ENCODE data around the gene SLC44A3.
A peak's percentile ranks its signal among the peaks of the same experiment; 100 is the strongest.

The SLC44A3 gene

GRCh38 chr1:94922761-94923331 is 102.7 kb downstream of the SLC44A3 start:
- Histone ChIP-seq H3K79me2 (ENCODE audit: insufficient read depth, low read depth) (0 out of 2 replicates have a peak, but pooled peaks cover 4% of the 10 kb centered on the region), H3K27ac (no peak overlapping the region), H3K27me3 (ENCODE audit: insufficient read depth, low read depth) (no peaks in the 10 kb centered on the region), H3K4me2 (no peak overlapping the region), H3K4me3 (IDR thresholded peaks at IDR 0.05; ENCODE audit: insufficient read depth, low read depth, low read length) (no peak overlapping the region), H2AFZ (ENCODE audit: low read depth) (no peak overlapping the region), H4K20me1 (ENCODE audit: insufficient read depth) (no peaks in the 10 kb centered on the region), H3K9ac (no peak overlapping the region), H3K36me3 (ENCODE audit: insufficient read depth) (no peaks in the 10 kb centered on the region), H3K4me1 (ENCODE audit: low read depth, poor library complexity, severe bottlenecking) (no peaks in the 10 kb centered on the region)
- no peak for TF ChIP-seq CTCF (conservative IDR thresholded peaks at IDR 0.05; ENCODE audit: low read depth, low read length)

DNA sequence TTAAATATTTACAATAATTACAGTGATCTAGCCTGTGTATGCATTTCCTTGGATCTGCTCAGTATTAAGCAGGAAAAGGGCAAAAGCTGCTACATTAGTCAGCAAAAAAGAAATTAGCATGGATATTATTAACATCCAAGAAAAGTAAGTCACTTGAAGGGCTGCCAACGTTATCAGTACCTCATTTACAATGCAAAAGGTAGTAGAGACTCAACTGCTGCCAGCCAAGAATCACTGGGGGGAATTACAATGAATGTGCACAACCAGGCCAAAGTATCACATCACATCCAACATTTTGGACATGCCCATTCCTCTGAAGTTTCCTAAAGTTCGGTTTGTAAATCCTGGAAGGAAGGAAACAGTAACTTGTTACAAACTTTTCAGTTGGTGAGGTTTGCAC is 104.8 kb downstream of the SLC44A3 start:
- Histone ChIP-seq H3K36me3 (ENCODE audit: insufficient read depth) (no peaks in the 10 kb centered on the region), H3K27me3 (ENCODE audit: insufficient read depth, low read depth) (no peaks in the 10 kb centered on the region), H2AFZ (ENCODE audit: low read depth) (no peak overlapping the region), H3K27ac (no peak overlapping the region), H3K79me2 (ENCODE audit: insufficient read depth, low read depth) (0 out of 2 replicates have a peak, but pooled peaks cover 4% of the 10 kb centered on the region), H3K4me1 (ENCODE audit: low read depth, poor library complexity, severe bottlenecking) (no peaks in the 10 kb centered on the region), H4K20me1 (ENCODE audit: insufficient read depth) (no peaks in the 10 kb centered on the region), H3K4me2 (peak overlapping the region; percentile 66; the same call in 1 of the 2 replicates), H3K9ac (no peak overlapping the region), H3K4me3 (IDR thresholded peaks at IDR 0.05; ENCODE audit: insufficient read depth, low read depth, low read length) (no peak overlapping the region)
- TF ChIP-seq CTCF (conservative IDR thresholded peaks at IDR 0.05; ENCODE audit: low read depth, low read length), result no peak

DNA sequence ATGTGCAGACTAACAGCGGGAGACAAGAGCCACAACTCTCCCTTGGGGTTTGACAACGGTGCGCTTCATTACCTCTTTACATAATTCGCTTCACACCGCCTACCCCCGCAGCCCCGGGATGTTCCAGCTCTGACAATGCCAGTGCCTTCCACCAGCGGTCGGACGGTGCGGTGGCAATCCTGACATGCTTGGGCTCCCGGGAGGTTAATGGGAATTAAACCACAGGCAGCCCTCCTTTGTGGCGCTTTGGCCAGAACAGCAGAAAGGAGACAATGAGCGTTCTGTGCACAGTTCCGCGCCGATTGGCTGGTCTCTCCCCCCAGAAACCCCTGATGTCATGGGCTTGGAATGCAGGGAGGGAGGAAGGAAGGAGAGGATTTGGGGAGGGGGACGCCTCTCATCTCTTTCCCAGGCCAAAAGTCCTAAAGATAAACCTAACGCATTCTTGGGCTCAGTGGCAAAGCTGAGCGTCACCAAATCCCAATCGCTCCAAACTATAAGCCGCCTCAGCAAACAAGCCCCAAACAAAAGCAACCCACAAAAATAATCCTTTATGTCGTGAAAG is 105.5 kb downstream of the SLC44A3 start:
- Histone ChIP-seq H3K79me2 (ENCODE audit: insufficient read depth, low read depth) (0 out of 2 replicates have a peak, but pooled peaks cover 4% of the 10 kb centered on the region), H3K27ac (no peak overlapping the region), H3K27me3 (ENCODE audit: insufficient read depth, low read depth) (no peaks in the 10 kb centered on the region), H2AFZ (ENCODE audit: low read depth) (peak overlapping the region; percentile 71), H3K36me3 (ENCODE audit: insufficient read depth) (no peaks in the 10 kb centered on the region), H3K9ac (peak overlapping the region; percentile 51; the same call in 1 of the 2 replicates), H4K20me1 (ENCODE audit: insufficient read depth) (no peaks in the 10 kb centered on the region), H3K4me2 (peak overlapping the region; percentile 66), H3K4me1 (ENCODE audit: low read depth, poor library complexity, severe bottlenecking) (no peaks in the 10 kb centered on the region), H3K4me3 (IDR thresholded peaks at IDR 0.05; ENCODE audit: insufficient read depth, low read depth, low read length) (peak overlapping the region; percentile 62)
- no peak for TF ChIP-seq CTCF (conservative IDR thresholded peaks at IDR 0.05; ENCODE audit: low read depth, low read length)

- no peaks in the 10 kb centered on the region for H3K27me3 ChIP-seq (ENCODE audit: insufficient read depth, low read depth)
- 0 out of 2 replicates have a peak, but pooled peaks have one; percentile 21 for TF ChIP-seq CTCF (conservative IDR thresholded peaks at IDR 0.05; ENCODE audit: low read depth, low read length)
- H3K27ac ChIP-seq, result peak overlapping the region; percentile 15; the same call in 1 of the 2 replicates
- H3K9ac ChIP-seq, result peak overlapping the region; percentile 51; the same call in 1 of the 2 replicates
- peak overlapping the region; percentile 66 for H3K4me2 ChIP-seq
- no peaks in the 10 kb centered on the region for H3K4me1 ChIP-seq (ENCODE audit: low read depth, poor library complexity, severe bottlenecking)
- no peaks in the 10 kb centered on the region for H4K20me1 ChIP-seq (ENCODE audit: insufficient read depth)
- H3K79me2 ChIP-seq (ENCODE audit: insufficient read depth, low read depth), result 0 out of 2 replicates have a peak, but pooled peaks cover 4% of the 10 kb centered on the region
- H3K36me3 ChIP-seq (ENCODE audit: insufficient read depth), result no peaks in the 10 kb centered on the region
- H2AFZ ChIP-seq (ENCODE audit: low read depth), result peak overlapping the region; percentile 71
- peak overlapping the region; percentile 62 for H3K4me3 ChIP-seq (IDR thresholded peaks at IDR 0.05; ENCODE audit: insufficient read depth, low read depth, low read length)
These were observed 106.2 kb downstream of the SLC44A3 start for GRCh38 chr1:94926126-94926914.

Measured in KMS-11 (cell line).